A549 treated with Hydrocortisone at 1 μM for 4 hours (cell line): Measurements from ENCODE around the gene MAGEE1. TPM values are rescaled to one million over a fixed set of nuclear protein-coding genes. Genes with fewer than 3 reads are reported as not detected.

Experiments used
- total RNA-seq: library from RNA; stranded (reverse); fragments of 200-300 nt; extraction: Qiagen RNA extraction; gene quantifications from 5 replicates; pipeline ENCODE4 v1.2.3, GENCODE V29; 2022

Gene MAGEE1
- 3.0 to 5.2 TPM (median 4.0 TPM) in 5 replicates for total RNA-seq

GRCh38 chrX:76427560-76428242 lies at the start of gene MAGEE1:
Gene MAGEE1, plus strand, starts transcription at chrX:76427710. Its CDS starts 221 bp downstream, at chrX:76427931.

